ENCODE measurements around the gene SENP8. TPM values are rescaled to one million over a fixed set of nuclear protein-coding genes. Genes with fewer than 3 reads are reported as not detected.
"Not testable (repeated sequence)": the region's sequence is repeated elsewhere in the genome, so short reads cannot be mapped to it uniquely, and the experiment has no call there.

Gene SENP8
- total and polyA plus RNA-seq, 2 of the 8 experiments (the other 6 are each of a cell fraction or from before 2014, with no cell fraction given): 4.1 to 6.0 TPM

GRCh38 chr15:72100551-72100950 is 17.7 kb upstream of the SENP8 start:
- H4K20me1 ChIP-seq (replicated peaks in 1 of 2; ENCODE audit: control insufficient read depth in 1 of 2, insufficient read depth in 2 of 2, low read length in 2 of 2): not testable (repeated sequence)

More at GRCh38 chr15:72100551-72100950, 17.7 kb upstream of the SENP8 start:
- H3K4me3 ChIP-seq (ENCODE audit: extremely low read depth in 1 of 4, insufficient read depth in 2 of 4, low read depth in 3 of 4, low read length in 4 of 4); H3K79me1 ChIP-seq (ENCODE audit: low read depth, low read length); H2BK5ac ChIP-seq (ENCODE audit: low read depth, low read length); H3K9me3 ChIP-seq (ENCODE audit: insufficient read depth in 2 of 2, low read depth in 1 of 2, low read length in 1 of 2); H3K18ac ChIP-seq (ENCODE audit: extremely low read depth, low read length); H3K56ac ChIP-seq (replicated peaks; ENCODE audit: insufficient read length, low read depth, low read length); DNase-seq (ENCODE audit: low read depth in 1 of 2, low spot score in 2 of 2); H4K5ac ChIP-seq (ENCODE audit: insufficient read length, low read depth, low read length); H3K27ac ChIP-seq (ENCODE audit: low read depth, low read length); H3K4me2 ChIP-seq (ENCODE audit: insufficient read depth in 1 of 2, low read depth in 2 of 2, low read length in 2 of 2); H3K4ac ChIP-seq (replicated peaks; ENCODE audit: insufficient read length, low read depth, low read length); H4K91ac ChIP-seq (replicated peaks; ENCODE audit: insufficient read length, low read length); H2AFZ ChIP-seq (ENCODE audit: low read length); H3K4me1 ChIP-seq (replicated peaks in 1 of 4; ENCODE audit: control insufficient read depth in 3 of 4, insufficient read depth in 4 of 4, low read length in 3 of 4); FAIRE-seq; H2AK5ac ChIP-seq (ENCODE audit: low read depth, low read length); H4K8ac ChIP-seq (ENCODE audit: extremely low read depth, insufficient read depth, low read length); H3K23ac ChIP-seq (ENCODE audit: insufficient read length); H3K36me3 ChIP-seq (ENCODE audit: control insufficient read depth in 2 of 4, insufficient read depth in 4 of 4, low read length in 3 of 4); H2BK120ac ChIP-seq (replicated peaks; ENCODE audit: low read depth, low read length); H3K27me3 ChIP-seq (replicated peaks in 1 of 4; ENCODE audit: control insufficient read depth in 3 of 4, extremely low read depth in 1 of 4, insufficient read depth in 3 of 4, low read length in 3 of 4); H3K9ac ChIP-seq (replicated peaks in 1 of 4; ENCODE audit: extremely low read depth in 1 of 4, low read depth in 3 of 4, low read length in 3 of 4); H3K79me2 ChIP-seq (ENCODE audit: control insufficient read depth in 1 of 2, insufficient read depth in 2 of 2, low read length in 2 of 2); H2BK20ac ChIP-seq (ENCODE audit: low read length); CTCF ChIA-PET (ENCODE audit: partially characterized antibody); H3K14ac ChIP-seq (ENCODE audit: insufficient read length); H2BK12ac ChIP-seq (ENCODE audit: low read depth, low read length); POLR2A ChIA-PET (ENCODE audit: partially characterized antibody); H3K23me2 ChIP-seq (ENCODE audit: low read depth, low read length); H2BK15ac ChIP-seq (ENCODE audit: low read length): not testable (repeated sequence)
- no CpG with 5 or more reads among the region's 33 CpGs for WGBS, 2 experiments (ENCODE audit: extremely low coverage in 1 of 2, insufficient coverage in 1 of 2, insufficient read length in 1 of 2, insufficient replicate concordance in 2 of 2, low coverage in 1 of 2, low lambda C conversion rate in 2 of 2, missing lambda C conversion rate in 1 of 2)
